Measurements from ENCODE around the gene AFF3. TPM values are rescaled to one million over a fixed set of nuclear protein-coding genes. Genes with fewer than 3 reads are reported as not detected.

AFF3 gene
- total and polyA plus RNA-seq, 10 of the 15 experiments (the other 5 are each of a cell fraction or from before 2014, with no cell fraction given), result 0.26 to 5.5 (median 3.0) TPM

GRCh38 chr2:100109986-100110613, 32.3 kb downstream of the AFF3 start:
- ChIA-PET SMC1A (ENCODE audit: uncharacterized antibody, unreplicated experiment) (no interaction called here), CTCF (no interaction called here), RAD21 (ENCODE audit: unreplicated experiment) (no interaction called here), POLR2A (no interaction called here)
- TF ChIP-seq SREBF1 (IDR thresholded peaks at IDR 0.05; ENCODE audit: low read length) (no peak), YBX1 (IDR thresholded peaks at IDR 0.05) (no peak), BRCA1 (IDR thresholded peaks at IDR 0.05; ENCODE audit: low read depth, low read length) (no peak), TARDBP (IDR thresholded peaks at IDR 0.05; ENCODE audit: borderline replicate concordance) (no peak), EGR1 (IDR thresholded peaks at IDR 0.05; ENCODE audit: borderline replicate concordance in 1 of 2, low read depth in 2 of 2, low read length in 2 of 2) (no peak), NRF1 (conservative IDR thresholded peaks at IDR 0.05; ENCODE audit: low read depth, low read length) (no peak), PKNOX1 (IDR thresholded peaks at IDR 0.05) (no peak), SMC3 (IDR thresholded peaks at IDR 0.05; ENCODE audit: borderline replicate concordance, low read length) (no peak), PBX3 (IDR thresholded peaks at IDR 0.05; ENCODE audit: insufficient replicate concordance, low read depth, low read length) (no peak), NR2C2 (IDR thresholded peaks at IDR 0.05; ENCODE audit: borderline replicate concordance, control insufficient read depth, insufficient read length, low read depth) (no peak), EZH2 (IDR thresholded peaks at IDR 0.05; ENCODE audit: borderline replicate concordance, control insufficient read depth, low read depth, low read length) (no peak), IRF3 (IDR thresholded peaks at IDR 0.05) (no peak), MYC (IDR thresholded peaks at IDR 0.05; ENCODE audit: insufficient read depth, insufficient read length, insufficient replicate concordance, low read length, severe bottlenecking) (no peak), RAD21 (IDR thresholded peaks at IDR 0.05; ENCODE audit: insufficient read depth, low read depth, low read length) (no peak), POLR2A (IDR thresholded peaks at IDR 0.05; ENCODE audit: low read depth, low read length) (no peak), HSF1 (IDR thresholded peaks at IDR 0.05; ENCODE audit: low read depth, low read length) (no peak), CHD2 (IDR thresholded peaks at IDR 0.05; ENCODE audit: borderline replicate concordance, low read depth, low read length) (no peak)
- Histone ChIP-seq H3K27ac (ENCODE audit: control insufficient read depth, insufficient read depth) (no peak overlapping the region), H3K27me3 (replicated peaks in 1 of 2; ENCODE audit: control insufficient read depth in 2 of 2, insufficient read depth in 2 of 2, low read length in 1 of 2) (peaks cover 2 to 9% of the 10 kb centered on the region in 2 experiments), H3K79me2 (ENCODE audit: control insufficient read depth, insufficient read depth, low read length) (no peaks in the 10 kb centered on the region), H3K9ac (ENCODE audit: control insufficient read depth, insufficient read depth, low read length) (no peak overlapping the region), H3K36me3 (ENCODE audit: control insufficient read depth in 2 of 2, insufficient read depth in 2 of 2, low read length in 1 of 2) (no peaks in the 10 kb centered on the region), H3K9me3 (replicated peaks; ENCODE audit: control insufficient read depth, insufficient read depth, low read length) (no peaks in the 10 kb centered on the region), H3K4me1 (ENCODE audit: control insufficient read depth, insufficient read depth, low read length) (peaks cover 15% of the 10 kb centered on the region), H2AFZ (ENCODE audit: control insufficient read depth, low read depth, low read length) (no peak overlapping the region), H3K4me3 (no peak overlapping the region), H3K4me2 (ENCODE audit: control insufficient read depth, insufficient read depth) (no peak overlapping the region), H4K20me1 (ENCODE audit: control insufficient read depth, insufficient read depth) (no peaks in the 10 kb centered on the region)
- FAIRE-seq (no peak), DNase-seq (ENCODE audit: low read depth, low spot score) (no peak), ATAC-seq (no peak)
- intact Hi-C loops (cut with micrococcal nuclease; ENCODE audit: unreplicated experiment) (no loop called here), in situ Hi-C loops (cut with MboI) (no loop called here)
- WGBS (ENCODE audit: insufficient coverage, insufficient replicate concordance, low lambda C conversion rate, missing lambda C conversion rate), result 31% methylated on average over 6 of the region's 6 CpGs
- BruUV-seq (replicated peaks), result no TSS peak

Data from GM12878 (cell line).